ENCODE results near the gene NAV1. TPM values are rescaled to one million over a fixed set of nuclear protein-coding genes. Genes with fewer than 3 reads are reported as not detected.

The NAV1 gene
- total RNA-seq, 2 experiments from 2014 or later: 2.8 to 4.3 TPM

DNA sequence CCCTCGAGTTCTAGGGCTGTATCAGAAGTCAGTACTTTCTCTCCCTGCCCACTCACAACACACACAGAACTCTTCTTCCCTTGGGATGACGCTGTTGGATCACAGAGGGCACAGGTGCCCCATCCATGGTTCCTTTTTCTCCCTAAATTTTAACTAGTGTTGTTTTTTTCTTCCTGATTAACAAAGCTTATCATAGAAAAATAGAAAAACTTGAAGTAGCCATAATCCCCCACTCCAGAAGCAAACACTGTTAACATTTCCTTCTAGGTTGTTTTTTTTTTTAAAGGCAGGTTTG is 27.5 kb downstream of the NAV1 start:
- Histone ChIP-seq H3K36me3 (ENCODE audit: insufficient read depth, low read length) (no peaks in the 10 kb centered on the region), H3K27ac (ENCODE audit: low read depth in 1 of 2, low read length in 2 of 2) (no peak overlapping the region), H3K4me3 (ENCODE audit: low read length) (no peak overlapping the region), H3K4me1 (ENCODE audit: insufficient read depth, low read length) (no peaks in the 10 kb centered on the region), H3K27me3 (ENCODE audit: control insufficient read depth in 1 of 2, insufficient read depth in 2 of 2, low read length in 2 of 2) (no peaks in the 10 kb centered on the region), H3K9me3 (ENCODE audit: control insufficient read depth in 1 of 2, insufficient read depth in 1 of 2, low read length in 2 of 2) (no peaks in the 10 kb centered on the region)
- DNase-seq: no peak
- H3K9me3 Mint-ChIP-seq: no peaks in the 10 kb centered on the region
- POLR2A ChIA-PET: no interaction called here
- ATAC-seq (ENCODE audit: poor library complexity): no peak
- no peaks in the 10 kb centered on the region for H3K36me3 Mint-ChIP-seq (ENCODE audit: low read depth)
- intact Hi-C loops (cut with DNase I, micrococcal nuclease): no loop called here
- H3K4me3 Mint-ChIP-seq: no peak overlapping the region
- no peak overlapping the region for H3K27ac Mint-ChIP-seq
- H3K27me3 Mint-ChIP-seq: no peaks in the 10 kb centered on the region
- CTCF ChIA-PET: no interaction called here
- TF ChIP-seq, protein P1, sequence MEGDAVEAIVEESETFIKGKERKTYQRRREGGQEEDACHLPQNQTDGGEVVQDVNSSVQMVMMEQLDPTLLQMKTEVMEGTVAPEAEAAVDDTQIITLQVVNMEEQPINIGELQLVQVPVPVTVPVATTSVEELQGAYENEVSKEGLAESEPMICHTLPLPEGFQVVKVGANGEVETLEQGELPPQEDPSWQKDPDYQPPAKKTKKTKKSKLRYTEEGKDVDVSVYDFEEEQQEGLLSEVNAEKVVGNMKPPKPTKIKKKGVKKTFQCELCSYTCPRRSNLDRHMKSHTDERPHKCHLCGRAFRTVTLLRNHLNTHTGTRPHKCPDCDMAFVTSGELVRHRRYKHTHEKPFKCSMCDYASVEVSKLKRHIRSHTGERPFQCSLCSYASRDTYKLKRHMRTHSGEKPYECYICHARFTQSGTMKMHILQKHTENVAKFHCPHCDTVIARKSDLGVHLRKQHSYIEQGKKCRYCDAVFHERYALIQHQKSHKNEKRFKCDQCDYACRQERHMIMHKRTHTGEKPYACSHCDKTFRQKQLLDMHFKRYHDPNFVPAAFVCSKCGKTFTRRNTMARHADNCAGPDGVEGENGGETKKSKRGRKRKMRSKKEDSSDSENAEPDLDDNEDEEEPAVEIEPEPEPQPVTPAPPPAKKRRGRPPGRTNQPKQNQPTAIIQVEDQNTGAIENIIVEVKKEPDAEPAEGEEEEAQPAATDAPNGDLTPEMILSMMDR (IDR thresholded peaks at IDR 0.05): no peak
- no peaks in the 10 kb centered on the region for H3K4me1 Mint-ChIP-seq (ENCODE audit: low read depth)

DNA sequence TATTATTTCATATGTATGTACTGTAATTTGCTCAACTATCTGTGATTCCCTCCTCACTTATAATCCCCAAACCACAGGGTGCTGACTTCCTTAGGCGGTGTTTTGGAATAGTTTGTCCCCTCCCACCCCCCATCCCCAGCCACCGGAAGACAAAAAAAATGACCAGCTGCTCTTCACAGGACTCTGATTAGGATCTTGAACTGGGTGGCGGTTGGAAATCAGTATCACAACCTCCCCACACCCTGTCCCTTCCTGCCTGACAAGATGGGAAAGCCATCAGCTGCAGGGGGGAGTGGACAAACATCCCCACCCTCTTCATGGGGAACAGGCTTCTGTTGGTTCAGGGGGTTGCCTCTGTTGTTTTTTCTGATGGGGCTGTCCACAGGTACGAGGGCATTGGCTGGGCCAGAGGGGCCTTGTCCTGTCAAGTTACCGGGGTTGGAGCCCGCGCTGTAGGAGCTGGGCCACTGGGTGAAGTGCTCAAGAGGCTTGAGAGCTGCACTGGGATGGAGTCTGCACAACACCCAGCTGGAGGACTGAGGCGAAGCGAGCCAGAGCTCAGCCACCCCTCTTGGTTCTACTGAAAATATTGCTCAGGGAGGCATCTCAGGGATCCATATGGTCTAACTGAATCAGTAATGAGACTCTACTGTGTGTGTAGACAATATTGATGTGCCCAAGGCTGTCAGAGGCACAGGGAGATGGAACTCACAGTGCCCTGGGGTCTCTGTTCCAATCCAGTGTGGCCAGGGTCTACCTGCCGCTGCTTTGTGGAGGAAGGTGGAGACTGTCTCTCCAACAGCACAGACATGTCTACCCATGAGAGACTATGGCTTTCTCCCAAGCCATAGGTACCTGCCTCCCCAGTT is 28.2 kb downstream of the NAV1 start:
- Histone ChIP-seq H3K27ac (ENCODE audit: low read depth in 1 of 2, low read length in 2 of 2) (no peak overlapping the region), H3K9me3 (ENCODE audit: control insufficient read depth in 1 of 2, insufficient read depth in 1 of 2, low read length in 2 of 2) (no peaks in the 10 kb centered on the region), H3K4me1 (ENCODE audit: insufficient read depth, low read length) (no peaks in the 10 kb centered on the region), H3K36me3 (ENCODE audit: insufficient read depth, low read length) (no peaks in the 10 kb centered on the region), H3K4me3 (ENCODE audit: low read length) (no peak overlapping the region), H3K27me3 (ENCODE audit: control insufficient read depth in 1 of 2, insufficient read depth in 2 of 2, low read length in 2 of 2) (no peaks in the 10 kb centered on the region)
- CTCF ChIA-PET: no interaction called here
- TF ChIP-seq, protein P1 (IDR thresholded peaks at IDR 0.05): no peak
- intact Hi-C loops (cut with DNase I, micrococcal nuclease): no loop called here
- POLR2A ChIA-PET: no interaction called here
- Mint-ChIP-seq H3K27me3 (no peaks in the 10 kb centered on the region), H3K4me3 (no peak overlapping the region), H3K36me3 (ENCODE audit: low read depth) (no peaks in the 10 kb centered on the region), H3K9me3 (no peaks in the 10 kb centered on the region), H3K27ac (no peak overlapping the region), H3K4me1 (ENCODE audit: low read depth) (no peaks in the 10 kb centered on the region)
- DNase-seq: no peak
- no peak for ATAC-seq (ENCODE audit: poor library complexity)

DNA sequence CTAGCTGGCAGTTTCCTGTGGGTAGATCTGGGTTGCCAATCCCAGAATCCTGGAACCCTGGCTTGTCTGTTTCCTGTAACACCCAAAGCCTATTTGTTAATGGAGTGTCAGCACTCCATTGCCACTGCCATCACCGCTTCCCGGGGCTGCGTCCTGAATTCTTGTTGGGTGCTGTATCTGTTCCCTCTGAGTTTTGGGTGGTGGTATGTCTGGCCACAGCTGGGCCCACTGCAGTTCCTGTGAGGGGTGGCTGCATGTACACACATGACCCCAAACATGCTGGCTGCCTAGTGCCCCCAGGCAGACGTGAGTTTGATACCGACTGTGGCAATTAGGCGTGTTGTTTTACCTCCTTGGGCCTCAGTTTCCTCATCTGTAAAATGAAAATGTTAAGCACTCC is 29.3 kb downstream of the NAV1 start:
- Mint-ChIP-seq H3K27ac (no peak overlapping the region), H3K27me3 (no peaks in the 10 kb centered on the region), H3K36me3 (ENCODE audit: low read depth) (no peaks in the 10 kb centered on the region), H3K9me3 (no peaks in the 10 kb centered on the region), H3K4me1 (ENCODE audit: low read depth) (peaks cover 8% of the 10 kb centered on the region), H3K4me3 (no peak overlapping the region)
- Histone ChIP-seq H3K27ac (ENCODE audit: low read depth in 1 of 2, low read length in 2 of 2) (no peak overlapping the region), H3K9me3 (ENCODE audit: control insufficient read depth in 1 of 2, insufficient read depth in 1 of 2, low read length in 2 of 2) (no peaks in the 10 kb centered on the region), H3K4me1 (ENCODE audit: insufficient read depth, low read length) (peaks cover 2% of the 10 kb centered on the region), H3K27me3 (ENCODE audit: control insufficient read depth in 1 of 2, insufficient read depth in 2 of 2, low read length in 2 of 2) (no peaks in the 10 kb centered on the region), H3K4me3 (ENCODE audit: low read length) (no peak overlapping the region), H3K36me3 (ENCODE audit: insufficient read depth, low read length) (no peaks in the 10 kb centered on the region)
- ChIA-PET POLR2A (no interaction called here), CTCF (no interaction called here)
- TF ChIP-seq, protein P1 (IDR thresholded peaks at IDR 0.05): no peak
- ATAC-seq (ENCODE audit: poor library complexity): no peak
- no peak for DNase-seq
- intact Hi-C loops (cut with DNase I, micrococcal nuclease): no loop called here
